SK-N-SH (cell line): ENCODE results near the gene LYRM4.

Experiments
- CHD2 ChIP-seq: fragments of 150-350 bp; IDR thresholded peaks from 2 replicates; pipeline ENCODE4 v1.6.1; 2018; ENCODE audit warnings: low read length; ENCODE audit not compliant: partially characterized antibody
- ELF1 ChIP-seq: IDR thresholded peaks from 2 replicates; pipeline ENCODE4 v1.4.0; 2012
- EP300 ChIP-seq, 2 experiments: IDR thresholded peaks; 2 replicates each; pipeline versions ENCODE4 v1.4.0 to v1.6.1; 2012; ENCODE audit warnings: borderline replicate concordance in 1 of 2, low read depth in 1 of 2, low read length in 1 of 2
- GABPA ChIP-seq: IDR thresholded peaks from 2 replicates; pipeline ENCODE4 v1.4.0; 2012; ENCODE audit warnings: low read depth, mild to moderate bottlenecking
- MEF2A ChIP-seq: IDR thresholded peaks from 2 replicates; pipeline ENCODE4 v1.4.0; 2012; ENCODE audit warnings: low read depth, borderline replicate concordance
- MXI1 ChIP-seq: IDR thresholded peaks from 2 replicates; pipeline ENCODE4 v1.6.1; 2012; ENCODE audit warnings: mild to moderate bottlenecking, low read depth, low read length, improper control_type of control experiment
- PBX3 ChIP-seq: IDR thresholded peaks from 2 replicates; pipeline ENCODE4; 2012
- REST ChIP-seq: IDR thresholded peaks from 2 replicates; pipeline ENCODE4 v1.6.1; 2012; ENCODE audit warnings: mild to moderate bottlenecking, low read depth, low read length, moderate library complexity
- TAF1 ChIP-seq: IDR thresholded peaks from 2 replicates; pipeline ENCODE4 v1.6.1; 2012; ENCODE audit warnings: low read depth, mild to moderate bottlenecking, low read length, moderate library complexity, borderline replicate concordance
- TF ChIP-seq, protein P1 (sequence below): fragments of 200-600 bp; sonication (generic); IDR thresholded peaks from 2 replicates; pipeline ENCODE4 v1.6.1; 2017; ENCODE audit warnings: antibody characterized with exemption, mild to moderate bottlenecking, moderate library complexity

DNA sequence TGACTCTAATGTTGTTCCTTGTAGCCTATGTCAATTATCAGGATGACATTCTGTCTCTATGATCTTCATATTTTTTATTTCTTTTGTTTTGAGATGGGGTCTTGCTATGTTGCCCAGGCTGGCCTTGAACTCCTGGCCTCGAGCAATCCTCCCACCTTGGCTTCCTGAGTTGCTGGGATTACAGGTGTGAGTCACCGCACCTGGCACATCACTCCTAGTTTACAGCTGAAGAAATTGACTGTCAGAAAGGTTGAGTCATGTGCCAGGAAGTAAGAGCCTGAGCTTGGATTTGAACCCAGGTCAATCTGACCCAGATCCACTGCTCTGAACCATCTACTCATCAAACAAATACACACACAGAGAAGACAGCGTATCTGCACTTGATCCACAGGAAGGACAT is 161.2 kb downstream of the LYRM4 start:
- no peak for TF ChIP-seq EP300 (IDR thresholded peaks at IDR 0.05; ENCODE audit: borderline replicate concordance in 1 of 2, low read depth in 1 of 2, low read length in 1 of 2)
- no peak for TF ChIP-seq MXI1
- TF ChIP-seq, protein P1, sequence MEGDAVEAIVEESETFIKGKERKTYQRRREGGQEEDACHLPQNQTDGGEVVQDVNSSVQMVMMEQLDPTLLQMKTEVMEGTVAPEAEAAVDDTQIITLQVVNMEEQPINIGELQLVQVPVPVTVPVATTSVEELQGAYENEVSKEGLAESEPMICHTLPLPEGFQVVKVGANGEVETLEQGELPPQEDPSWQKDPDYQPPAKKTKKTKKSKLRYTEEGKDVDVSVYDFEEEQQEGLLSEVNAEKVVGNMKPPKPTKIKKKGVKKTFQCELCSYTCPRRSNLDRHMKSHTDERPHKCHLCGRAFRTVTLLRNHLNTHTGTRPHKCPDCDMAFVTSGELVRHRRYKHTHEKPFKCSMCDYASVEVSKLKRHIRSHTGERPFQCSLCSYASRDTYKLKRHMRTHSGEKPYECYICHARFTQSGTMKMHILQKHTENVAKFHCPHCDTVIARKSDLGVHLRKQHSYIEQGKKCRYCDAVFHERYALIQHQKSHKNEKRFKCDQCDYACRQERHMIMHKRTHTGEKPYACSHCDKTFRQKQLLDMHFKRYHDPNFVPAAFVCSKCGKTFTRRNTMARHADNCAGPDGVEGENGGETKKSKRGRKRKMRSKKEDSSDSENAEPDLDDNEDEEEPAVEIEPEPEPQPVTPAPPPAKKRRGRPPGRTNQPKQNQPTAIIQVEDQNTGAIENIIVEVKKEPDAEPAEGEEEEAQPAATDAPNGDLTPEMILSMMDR, result no peak
- no peak for TF ChIP-seq CHD2
- TF ChIP-seq ELF1, result no peak
- TF ChIP-seq MEF2A, result no peak
- no peak for TF ChIP-seq TAF1
- TF ChIP-seq PBX3, result no peak
- no peak for TF ChIP-seq REST
- TF ChIP-seq GABPA, result no peak
